RKO (cell line): ENCODE data around the gene PPIL4.
"Not testable (repeated sequence)": the region's sequence is repeated elsewhere in the genome, so short reads cannot be mapped to it uniquely, and the experiment has no call there.

ENCODE experiments used
- DNase-seq: peaks from one replicate; pipeline ENCODE4 v3.0.0-alpha.2; 2016; ENCODE audit warnings: low spot score

The PPIL4 gene

DNA sequence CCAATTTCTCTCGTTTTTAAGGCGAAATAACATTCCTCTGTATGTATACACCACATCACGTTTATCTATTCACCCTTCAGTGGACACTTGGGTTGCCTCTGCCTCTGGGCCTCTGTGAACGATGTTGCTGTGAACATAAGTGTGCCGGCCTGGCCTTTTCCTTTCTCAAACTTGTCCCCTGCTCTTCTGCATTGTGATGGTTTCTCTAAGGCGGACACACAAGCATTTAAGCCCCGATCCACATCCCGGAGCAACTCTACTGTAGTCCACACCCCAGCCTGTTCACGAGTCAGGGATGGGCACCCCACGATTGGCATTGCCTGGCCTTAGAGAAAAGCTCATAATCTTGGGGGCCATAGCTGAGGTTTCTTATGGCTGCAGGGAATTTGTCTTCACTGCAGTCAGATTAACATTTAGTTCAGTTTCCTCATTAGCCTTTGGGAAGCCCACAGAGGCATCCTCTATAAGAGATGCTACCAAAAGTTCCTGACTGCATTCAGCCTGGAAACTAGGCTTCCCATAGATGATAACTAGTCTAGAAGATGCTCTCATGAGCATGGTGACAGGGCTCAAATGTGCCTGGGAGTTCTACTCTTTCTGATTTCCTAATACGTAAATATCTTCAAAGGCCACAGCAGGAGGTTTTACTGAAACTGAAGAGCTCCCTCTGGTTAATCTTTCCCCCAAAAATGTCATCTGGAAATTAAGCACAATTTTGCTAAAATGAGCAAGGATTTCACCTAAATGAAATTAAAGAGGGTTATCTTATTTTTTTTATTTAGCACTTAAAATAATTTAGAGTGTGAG is 61.8 kb downstream of the PPIL4 start:
- DNase-seq: no peak

DNA sequence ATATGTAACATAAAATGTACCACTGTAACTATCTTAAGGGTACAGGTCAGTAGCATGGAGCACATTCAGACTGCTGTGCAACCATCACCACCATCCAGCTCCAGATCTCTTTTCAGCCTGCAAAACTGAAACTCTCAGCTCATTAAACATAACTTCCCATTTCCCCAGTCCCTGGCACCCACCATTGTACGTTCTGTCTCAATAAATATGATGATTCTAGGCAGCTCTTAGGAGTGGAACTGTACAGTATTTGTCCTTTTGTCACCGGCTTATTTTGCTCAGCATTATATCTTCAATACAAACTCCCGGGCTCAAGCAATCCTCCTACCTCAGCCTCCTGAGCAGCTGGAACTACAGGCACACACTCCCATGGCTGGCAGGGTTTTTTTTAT is 62.5 kb downstream of the PPIL4 start:
- DNase-seq: no peak

DNA sequence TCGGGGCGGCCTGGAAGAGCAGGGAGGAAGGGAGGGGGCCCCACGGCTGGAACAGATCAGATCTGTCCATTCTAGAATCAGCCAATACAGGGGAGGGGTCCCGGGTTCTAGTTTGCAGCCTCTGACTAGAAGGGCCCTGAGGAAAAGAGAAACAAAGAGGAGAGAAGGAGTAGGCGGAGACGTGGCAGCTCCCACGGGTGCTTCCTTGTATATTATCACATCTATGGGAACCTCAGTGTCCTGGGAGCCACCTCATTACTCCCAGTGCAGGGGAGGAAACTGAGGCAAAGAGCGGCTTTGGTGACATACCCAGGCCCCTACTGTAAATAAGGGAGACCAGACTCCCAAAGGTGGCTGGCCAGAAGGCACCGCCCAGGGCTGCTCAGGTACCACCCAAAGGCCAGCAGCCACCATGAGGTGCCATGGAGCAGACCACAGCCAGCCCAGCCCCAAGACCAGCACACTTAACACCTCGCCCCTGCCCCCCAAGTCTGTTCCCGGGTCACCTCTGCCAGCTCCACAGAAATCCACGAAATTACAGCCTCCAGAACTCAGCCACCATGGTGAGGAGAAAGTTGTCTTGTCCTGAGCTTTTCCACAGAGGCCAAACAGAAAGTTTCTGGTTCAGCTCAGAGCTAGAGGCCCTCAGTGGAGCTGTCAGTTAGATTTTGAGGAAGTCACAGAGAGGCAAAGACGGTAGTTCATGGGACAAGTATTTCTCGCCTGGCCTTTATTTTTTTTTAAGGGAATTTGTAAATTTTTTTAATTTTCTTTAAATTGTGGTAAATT is 63.1 kb downstream of the PPIL4 start:
- DNase-seq: no peak

DNA sequence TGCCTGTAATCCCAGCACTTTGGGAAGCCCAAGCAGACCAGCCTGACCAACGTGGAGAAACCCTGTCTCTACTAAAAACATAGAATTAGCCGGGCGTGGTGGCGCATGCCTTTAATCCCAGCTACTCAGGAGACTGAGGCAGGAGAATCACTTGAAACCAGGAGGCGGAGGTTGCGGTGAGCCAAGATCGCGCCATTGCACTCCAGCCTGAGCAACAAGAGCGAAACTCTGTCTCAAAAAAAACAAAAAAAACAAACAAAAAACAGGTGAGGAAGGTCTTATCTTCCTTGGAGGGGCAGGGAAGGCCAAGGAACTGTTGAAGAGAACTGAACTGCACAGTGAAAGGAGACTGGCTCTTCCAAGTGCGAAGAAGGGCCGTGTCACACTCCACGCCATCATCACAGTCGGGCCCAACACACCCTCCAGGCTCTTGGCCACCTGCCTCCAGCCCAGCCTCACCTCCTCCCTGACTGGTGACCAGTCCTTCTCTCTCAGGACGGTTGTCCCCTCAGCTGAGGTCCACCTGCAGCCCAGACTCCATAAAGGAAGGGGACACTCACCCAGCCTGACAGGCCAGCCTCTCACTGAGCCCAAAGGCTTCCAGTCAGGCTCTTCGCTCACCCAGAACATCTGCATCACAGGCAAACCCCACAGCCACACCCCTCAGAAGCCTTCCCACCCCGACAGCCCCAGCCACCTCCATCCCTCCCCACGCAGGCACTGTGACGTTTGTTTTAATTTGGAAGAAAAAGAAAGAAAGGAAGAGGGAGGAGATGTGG is 65.2 kb downstream of the PPIL4 start:
- DNase-seq: no peak

DNA sequence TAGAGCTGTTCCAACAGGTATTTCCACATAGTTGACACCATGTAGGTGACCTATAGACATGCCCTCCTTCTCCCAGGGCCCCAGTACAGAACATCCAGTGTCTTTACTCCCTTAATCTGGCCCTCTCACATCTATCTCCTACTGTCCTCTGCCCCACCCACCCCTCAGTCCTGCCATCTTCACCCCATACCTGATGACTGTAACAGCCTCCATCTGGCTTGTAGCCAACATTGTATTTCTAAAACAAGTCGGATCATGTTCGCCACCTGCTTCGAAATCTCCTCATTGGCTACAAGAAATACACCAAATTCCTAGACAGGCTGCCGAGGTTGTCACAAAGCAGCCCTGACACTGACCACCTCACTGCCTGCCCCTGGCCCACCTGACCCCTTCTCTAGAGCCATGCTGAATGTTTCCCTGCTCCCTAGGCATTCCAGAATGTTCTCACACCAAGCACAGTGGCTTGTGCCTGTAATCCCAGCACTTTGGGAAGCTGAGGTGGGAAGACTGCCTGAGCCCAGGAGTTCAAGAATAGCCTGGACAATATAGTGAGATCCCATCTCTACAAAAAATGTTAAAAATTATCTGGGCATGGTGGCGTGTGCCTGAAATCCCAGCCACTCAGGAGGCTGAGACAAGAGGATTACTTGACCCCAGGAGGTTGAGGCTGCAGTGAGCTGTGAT is 67.1 kb downstream of the PPIL4 start:
- no peak for DNase-seq

DNA sequence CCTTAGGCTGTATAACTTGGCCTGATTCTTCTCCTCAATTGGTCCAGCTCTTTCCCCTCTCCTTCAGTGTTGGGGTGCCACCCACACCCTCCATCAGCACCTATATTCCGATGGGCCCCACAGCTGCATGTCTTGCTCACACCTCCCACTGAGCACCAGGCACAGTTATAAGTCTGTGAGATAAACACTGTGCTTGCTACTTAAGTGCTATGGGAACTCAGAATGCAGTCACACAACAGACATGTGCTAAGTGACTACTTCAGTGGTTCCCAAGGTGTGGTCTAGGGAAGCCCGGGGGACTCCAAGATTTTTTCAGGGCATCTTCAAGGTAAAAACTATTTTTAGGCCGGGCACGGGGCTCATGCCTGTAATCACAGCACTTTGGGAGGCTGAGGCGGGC is 68.3 kb downstream of the PPIL4 start:
- no peak for DNase-seq

DNA sequence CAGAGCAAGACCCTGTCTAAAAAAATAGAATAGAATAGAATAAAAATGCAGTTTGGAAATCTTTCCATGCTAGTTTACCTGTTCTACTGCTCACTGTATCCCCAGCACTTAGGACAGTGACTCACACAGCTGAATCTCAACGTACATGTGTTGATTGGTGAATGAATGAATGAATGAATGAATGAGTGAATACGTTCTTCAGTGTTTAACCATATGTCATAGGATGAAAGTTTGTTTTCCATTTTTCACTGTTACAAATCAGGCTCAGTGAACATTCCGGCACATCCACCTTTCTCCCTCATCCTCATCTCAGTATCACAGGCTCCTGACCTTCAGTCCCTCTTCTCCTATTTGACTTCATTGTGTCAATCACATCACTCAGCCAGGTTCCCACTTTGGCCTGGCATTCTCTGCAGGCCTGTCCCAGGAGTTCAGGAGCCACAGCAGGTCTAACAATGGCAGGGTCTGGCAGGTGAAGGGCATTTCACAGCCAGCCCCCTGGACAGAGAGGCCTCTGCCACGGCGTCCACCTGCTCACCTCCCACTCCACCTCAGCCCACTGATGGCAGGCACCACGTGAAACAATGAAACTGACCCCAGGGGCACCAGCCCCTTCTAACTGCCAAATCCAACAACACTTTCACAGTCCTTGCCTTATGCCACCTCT is 68.9 kb downstream of the PPIL4 start:
- DNase-seq: no peak

DNA sequence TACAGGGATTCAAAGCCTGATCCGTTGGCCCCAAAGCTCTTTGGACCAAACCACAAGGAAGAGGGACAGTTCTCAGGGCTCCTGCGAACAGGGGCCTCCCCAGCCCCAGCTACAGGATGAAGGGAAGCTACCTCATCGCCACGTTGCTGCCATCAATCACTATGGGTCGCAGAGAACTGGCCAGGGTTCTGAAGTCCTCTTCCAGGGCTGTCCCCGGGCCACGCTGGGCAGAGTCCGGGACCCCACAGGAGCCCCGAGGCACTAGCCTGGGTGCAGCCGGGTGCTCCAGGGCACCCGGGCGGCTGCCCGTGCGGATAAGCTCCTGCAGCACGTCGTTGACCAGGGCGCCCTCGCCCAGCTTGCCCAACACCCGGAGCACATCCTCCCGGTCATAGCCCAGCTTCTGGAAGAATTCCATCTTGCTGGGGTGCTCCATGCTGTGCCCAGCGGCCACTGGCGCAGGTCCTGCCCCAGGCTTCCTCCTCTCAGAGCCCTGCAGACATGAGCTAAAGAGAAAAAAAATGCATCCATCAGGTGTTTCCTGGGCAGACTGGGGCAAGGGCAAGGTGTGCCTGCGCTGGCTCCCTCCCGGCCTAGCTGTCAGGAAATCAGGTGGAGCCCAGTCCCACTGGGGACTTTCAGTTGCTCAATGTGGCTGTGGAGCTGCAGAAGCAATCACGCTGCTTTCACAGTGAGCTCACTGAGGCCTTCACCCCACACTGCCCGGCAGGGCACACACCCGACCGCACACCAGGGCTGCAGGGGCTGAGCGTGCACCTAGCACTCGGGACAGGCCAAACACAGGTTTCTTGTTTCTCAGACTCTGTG is 71.5 kb downstream of the PPIL4 start:
- DNase-seq: no peak

DNA sequence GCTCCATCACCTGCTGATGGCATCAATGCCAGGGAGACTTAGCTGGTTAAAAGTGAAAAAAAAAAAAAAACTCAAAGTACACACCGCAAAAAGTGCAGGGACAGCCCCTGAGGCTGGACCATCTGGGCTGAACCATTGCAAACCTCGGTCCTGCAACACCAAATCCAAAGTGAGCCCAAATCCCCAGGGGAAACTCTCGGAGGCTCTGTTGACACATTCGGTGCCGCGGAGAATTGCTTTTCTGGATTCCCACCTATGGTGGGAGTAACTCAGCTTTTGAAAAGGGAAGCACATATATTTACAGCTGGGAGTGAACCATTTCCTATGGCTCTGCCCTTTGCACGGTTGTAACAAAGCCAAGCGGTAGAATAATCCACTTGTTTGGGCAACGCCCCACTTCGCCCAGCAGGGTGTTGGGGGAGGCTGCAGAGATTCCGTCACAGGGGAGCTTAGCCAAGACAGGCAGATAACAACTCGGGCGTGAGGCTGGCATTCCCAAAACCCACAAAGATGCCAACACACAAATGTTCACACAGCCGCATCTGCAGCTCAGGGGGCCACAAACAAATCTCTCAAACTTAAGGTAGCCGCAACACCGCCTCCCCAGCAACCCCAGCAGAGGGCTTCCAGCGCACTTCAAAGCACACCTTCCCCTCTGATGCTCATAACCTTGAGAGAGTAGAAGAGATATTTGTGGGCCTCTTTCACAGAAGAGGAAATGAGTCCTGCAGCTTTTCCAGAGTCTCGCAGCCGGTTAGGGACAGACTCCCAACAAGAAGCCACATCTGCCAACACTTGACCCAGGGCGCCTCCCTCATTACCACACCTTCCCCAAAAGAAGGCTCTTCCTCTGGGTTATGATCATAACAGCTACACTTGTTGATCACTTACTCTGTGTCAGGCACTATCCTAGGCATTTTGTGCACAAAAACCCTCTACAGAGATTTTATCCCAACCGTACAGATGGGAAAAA is 72.5 kb downstream of the PPIL4 start:
- DNase-seq: no peak

DNA sequence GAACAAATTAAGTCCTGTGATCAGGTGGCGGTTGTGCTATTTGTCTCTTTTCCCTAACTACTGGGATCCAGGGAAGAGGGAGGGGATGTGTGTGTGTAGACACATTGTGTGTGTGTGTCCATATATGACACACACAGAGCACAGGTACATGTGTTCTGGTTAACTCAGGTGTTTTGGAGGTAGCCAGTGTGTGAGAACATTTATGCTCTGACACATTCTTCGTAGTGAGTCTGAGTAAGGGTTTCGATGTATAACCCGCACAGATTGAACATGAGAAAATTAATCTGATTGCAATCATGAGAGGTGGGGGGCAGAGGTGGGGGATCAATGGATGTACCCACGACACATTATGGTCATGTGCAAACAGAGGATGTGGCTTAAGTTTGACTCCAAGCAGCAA is 73.6 kb downstream of the PPIL4 start:
- DNase-seq: no peak

DNA sequence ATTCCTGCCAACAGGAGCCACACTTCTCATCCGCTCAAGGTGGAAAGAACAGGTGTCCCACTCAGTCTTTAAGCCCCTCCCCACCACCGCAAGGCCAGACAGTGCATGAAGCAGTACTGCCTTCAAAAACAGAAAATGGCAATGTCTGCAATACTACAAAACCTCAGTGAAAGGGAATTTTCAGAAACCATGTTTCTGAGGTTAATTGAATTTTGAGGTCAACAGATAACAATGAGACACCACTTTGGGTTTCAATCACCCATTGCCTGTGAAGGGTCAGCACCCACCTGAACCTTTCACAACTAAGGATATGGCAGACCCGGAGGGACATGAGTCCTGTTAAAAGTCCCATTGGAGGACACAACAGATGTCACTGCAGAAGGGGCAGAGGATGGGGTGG is 74.0 kb downstream of the PPIL4 start:
- no peak for DNase-seq

DNA sequence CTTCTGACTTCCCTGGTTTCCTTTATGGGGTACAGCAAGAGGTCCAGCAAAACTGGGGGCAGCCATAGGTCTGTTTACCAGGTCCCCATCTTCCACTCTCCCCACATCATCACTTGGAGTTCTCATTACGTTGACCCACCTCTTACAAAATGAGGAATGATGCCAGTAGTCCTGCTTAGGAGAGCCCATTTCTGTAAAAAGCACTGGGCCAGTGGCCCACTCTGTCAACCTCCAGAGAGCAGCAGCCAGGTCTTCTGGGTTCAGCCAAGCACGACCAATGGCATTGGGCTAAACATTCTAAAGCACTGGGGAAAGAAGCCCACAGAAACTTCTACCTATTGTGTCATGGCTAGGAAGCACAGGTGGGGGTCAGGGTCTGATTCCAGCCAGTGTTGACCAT is 74.9 kb downstream of the PPIL4 start:
- DNase-seq: no peak

DNA sequence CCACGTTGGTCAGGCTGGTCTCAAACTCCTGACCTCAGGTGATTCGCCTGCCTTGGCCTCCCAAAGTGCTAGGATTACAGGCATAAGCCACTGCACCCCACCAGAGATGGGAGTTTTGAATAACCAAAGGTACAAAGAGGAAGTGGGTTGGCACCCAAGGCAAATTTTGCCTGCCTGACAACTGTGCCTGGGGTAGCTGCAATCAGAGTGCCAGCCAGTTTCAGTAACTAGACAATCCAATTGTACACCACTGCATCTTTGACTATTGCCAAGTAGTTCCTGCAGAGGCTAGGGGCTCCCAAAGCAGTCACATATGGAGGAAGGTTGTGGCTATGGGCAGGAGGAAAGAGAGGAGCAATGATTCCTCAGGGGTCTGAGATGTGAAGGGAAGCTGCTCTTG is 77.7 kb downstream of the PPIL4 start:
- DNase-seq: no peak

DNA sequence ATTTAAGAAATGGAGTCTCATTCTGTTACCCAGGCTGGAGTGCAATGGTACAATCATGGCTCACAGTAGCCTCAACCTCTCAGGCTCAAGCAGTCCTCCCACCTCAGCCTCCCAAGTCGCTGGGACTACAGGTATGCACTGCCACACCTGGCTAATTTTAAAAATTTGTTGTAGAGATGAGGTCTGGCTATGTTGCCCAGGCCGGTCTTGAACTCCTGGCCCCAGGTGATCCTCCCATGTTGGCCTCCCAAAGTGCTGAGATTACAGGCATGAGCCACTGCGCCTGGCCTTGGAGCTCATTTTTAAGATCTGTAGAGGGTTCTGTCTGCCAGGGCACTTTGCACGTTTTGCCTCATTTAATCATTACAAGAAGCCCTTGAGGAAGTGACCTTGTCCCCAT is 78.6 kb downstream of the PPIL4 start:
- no peak for DNase-seq

DNA sequence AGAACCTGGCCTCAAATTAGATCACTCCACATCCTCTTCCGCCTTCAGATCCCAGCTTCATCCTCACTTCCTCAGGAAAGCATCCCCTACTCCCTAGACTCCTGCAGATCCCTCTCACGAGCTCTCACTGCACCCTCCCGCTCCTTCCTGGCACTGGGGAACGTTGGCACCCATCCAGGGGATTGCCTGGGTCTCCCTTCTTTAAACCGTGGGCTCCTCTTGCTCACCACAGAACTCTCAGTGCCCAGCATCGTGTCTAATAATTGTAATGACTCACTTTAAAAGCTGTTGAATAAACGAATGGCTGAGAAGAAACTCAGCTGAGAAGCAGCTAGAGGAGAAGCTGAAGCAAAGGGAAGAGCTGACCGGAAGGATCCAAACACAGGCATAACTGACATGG is 81.4 kb downstream of the PPIL4 start:
- no peak for DNase-seq

DNA sequence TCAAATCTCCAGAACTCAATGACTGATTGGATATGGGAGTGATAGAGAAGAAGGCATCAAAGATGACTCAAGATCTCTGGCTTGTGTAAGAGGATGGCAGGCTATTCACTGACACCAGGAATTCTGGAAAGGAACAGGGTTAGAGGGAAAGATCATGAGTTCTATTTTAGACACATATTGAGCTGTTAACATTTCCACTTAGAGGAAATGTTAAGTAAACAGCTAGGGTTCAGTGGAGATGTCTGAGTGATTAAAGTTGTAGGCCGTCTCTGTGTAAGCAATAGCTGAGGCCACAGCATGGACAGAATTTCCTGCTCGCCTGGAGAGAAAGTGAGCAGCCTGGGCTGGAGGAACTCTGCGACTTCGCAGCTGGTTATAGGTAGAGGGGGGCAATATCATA is 82.1 kb downstream of the PPIL4 start:
- DNase-seq: no peak

DNA sequence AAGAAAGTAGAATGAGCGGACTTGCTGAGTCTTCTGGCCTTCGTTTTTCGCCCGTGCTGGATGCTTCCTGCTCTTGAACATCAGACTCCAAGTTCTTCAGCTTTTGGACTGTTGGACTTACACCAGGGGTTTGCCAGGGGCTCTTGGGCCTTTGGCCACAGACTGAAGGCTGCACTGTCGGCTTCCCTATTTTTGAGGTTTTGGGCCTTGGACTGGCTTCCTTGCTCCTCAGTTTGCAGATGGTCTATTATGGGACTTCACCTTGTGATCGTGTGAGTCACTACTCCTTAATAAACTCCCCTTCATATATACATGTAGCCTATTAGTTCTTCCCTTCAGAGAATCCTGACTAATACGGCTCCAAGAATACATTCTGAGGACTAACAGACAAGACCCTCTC is 83.1 kb downstream of the PPIL4 start:
- DNase-seq: not testable (repeated sequence)

DNA sequence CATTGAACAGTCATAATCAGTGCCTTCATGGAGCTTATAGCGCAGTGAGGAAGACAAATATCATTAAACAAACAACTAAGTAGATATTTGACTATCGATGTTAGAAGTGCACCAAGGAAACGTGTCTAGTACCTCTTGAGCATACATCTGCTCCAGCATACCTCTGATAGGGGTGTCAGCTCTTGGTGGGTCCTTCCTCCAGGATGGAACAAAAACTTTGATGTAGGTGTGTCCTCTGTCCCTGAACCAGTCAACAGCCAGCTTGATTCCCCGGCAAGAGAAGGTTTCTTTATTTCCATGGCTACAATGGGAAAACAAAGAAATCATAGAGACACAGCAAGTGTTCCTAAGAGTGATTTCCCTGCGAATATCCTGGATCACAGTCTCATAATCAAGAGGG is 84.2 kb downstream of the PPIL4 start:
- no peak for DNase-seq

DNA sequence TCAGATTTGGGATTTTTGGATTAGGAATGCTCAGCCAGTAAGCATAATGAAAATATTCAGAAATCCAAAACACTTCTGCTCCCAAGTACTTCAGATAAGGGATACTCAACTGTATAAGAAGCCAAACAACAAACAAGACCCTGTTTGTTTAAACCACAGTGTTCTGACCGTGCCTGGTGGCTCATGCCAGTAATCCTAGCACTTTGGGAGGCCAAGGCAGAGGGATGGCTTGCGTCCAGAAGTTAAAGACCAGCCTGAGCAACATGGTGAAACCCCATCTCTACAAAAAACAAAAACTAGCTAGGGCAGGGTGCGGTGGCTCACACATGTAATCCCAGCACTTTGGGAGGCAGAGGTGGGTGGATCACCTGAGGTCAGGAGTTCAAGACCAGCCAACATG is 85.6 kb downstream of the PPIL4 start:
- DNase-seq: not testable (repeated sequence)

DNA sequence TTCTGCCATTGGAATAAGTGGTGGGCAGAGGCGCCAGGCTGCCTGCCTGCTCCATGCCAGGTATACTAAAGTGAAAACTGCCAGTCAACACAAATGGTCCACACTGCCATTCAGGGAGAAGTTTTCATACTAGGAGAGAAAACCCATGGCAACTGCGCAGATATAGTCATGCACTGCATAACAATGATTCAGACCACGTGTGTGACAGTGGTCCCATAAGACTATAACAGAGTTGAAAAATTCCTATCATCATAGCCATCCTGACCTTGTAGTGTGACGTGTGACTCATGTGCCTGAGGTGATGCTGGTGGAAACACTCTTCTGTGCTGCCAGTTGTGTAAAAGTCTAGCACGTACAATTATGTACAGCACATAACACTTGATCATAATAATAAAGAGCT is 86.1 kb downstream of the PPIL4 start:
- DNase-seq: peak; percentile 39
